Endothelial cell of umbilical vein (primary cell): Measurements from ENCODE around the gene HECTD1. TPM values are rescaled to one million over a fixed set of nuclear protein-coding genes. Genes with fewer than 3 reads are reported as not detected.

ENCODE experiments used
- BruUV-seq: library from RNA; stranded (reverse); fragments of 400-500 nt; replicated peaks from 2 replicates; lab custom pipeline; 2021; lab: Mats Ljungman, UMichigan
- CTCF ChIA-PET: fragments of 300-600, 350-600 bp; sonication (Branson Sonifier 250); formaldehyde crosslinking; loops from one replicate; lab custom pipeline; 2021; ENCODE audit warnings: antibody characterized with exemption, inconsistent platforms; lab: Charles Lee
- POLR2A ChIA-PET: fragments of 300-600, 350-600 bp; sonication (Branson Sonifier 250); formaldehyde crosslinking; loops from one replicate; lab custom pipeline; 2021; ENCODE audit warnings: antibody characterized with exemption, inconsistent platforms; lab: Charles Lee
- DNase-seq: peaks from one replicate; pipeline ENCODE4 v3.0.0-alpha.2; 2011; ENCODE audit warnings: low read depth, low spot score
- FAIRE-seq: peaks from 2 replicates; lab custom pipeline; 2011; peaks lifted over from hg19 to GRCh38; lab: Jason Lieb, UNC
- H2AFZ ChIP-seq: 2 replicates; pipeline ENCODE4 v1.6.0; 2012; ENCODE audit warnings: low read depth, low read length, control low read depth, inconsistent platforms
- H3K27ac ChIP-seq: 2 replicates; pipeline ENCODE4 v1.5.1; 2011; ENCODE audit warnings: low read depth, mild to moderate bottlenecking, control low read depth, low read length, moderate library complexity; ENCODE audit not compliant: insufficient read depth
- H3K27me3 ChIP-seq, 2 experiments: 2 replicates each; pipeline versions ENCODE4 v1.6.0 to v1.6.1; 2011; ENCODE audit warnings: low read length in 2 of 2, mixed read lengths in 1 of 2; ENCODE audit not compliant: control insufficient read depth in 2 of 2, insufficient read depth in 2 of 2
- H3K36me3 ChIP-seq, 2 experiments: 2 replicates in 1 of 2; 3 replicates in 1 of 2; pipeline ENCODE4 v1.5.1; 2011; ENCODE audit warnings: low read length in 2 of 2, mild to moderate bottlenecking in 1 of 2, moderate library complexity in 1 of 2; ENCODE audit not compliant: control insufficient read depth in 2 of 2, insufficient read depth in 2 of 2; ENCODE audit errors: extremely low read depth in 1 of 2
- H3K4me1 ChIP-seq: 3 replicates; pipeline ENCODE4 v1.5.1; 2011; ENCODE audit warnings: mild to moderate bottlenecking, low read length; ENCODE audit not compliant: control insufficient read depth, insufficient read depth; ENCODE audit errors: extremely low read depth
- H3K4me2 ChIP-seq: 2 replicates; pipeline ENCODE4 v1.6.1; 2011; ENCODE audit warnings: low read length, control low read depth, mixed read lengths; ENCODE audit not compliant: insufficient read depth
- H3K4me3 ChIP-seq, 3 experiments: fragments of 200-600 bp in 1 of 3; sonication (generic), shearing (Covaris generic) in 1 of 3; replicated peaks in 1 of 3; 2 replicates each; pipeline ENCODE4 v1.5.1; 2011 to 2016; ENCODE audit warnings: control low read depth in 3 of 3, low read length in 3 of 3, mild to moderate bottlenecking in 2 of 3, inconsistent platforms in 1 of 3, low read depth in 1 of 3, moderate library complexity in 1 of 3; ENCODE audit not compliant: insufficient read depth in 1 of 3
- H3K79me2 ChIP-seq: 2 replicates; pipeline ENCODE4 v1.6.0; 2012; ENCODE audit warnings: low read length, inconsistent platforms; ENCODE audit not compliant: control insufficient read depth, insufficient read depth
- H3K9ac ChIP-seq: replicated peaks from 2 replicates; pipeline ENCODE3; 2011; ENCODE audit warnings: low read length, control low read depth; ENCODE audit not compliant: insufficient read depth; ENCODE audit errors: extremely low read depth
- H3K9me1 ChIP-seq: replicated peaks from 3 replicates; pipeline ENCODE4 v1.6.0; 2011; ENCODE audit warnings: mild to moderate bottlenecking, low read length; ENCODE audit not compliant: control insufficient read depth, insufficient read depth; ENCODE audit errors: extremely low read depth
- H3K9me3 ChIP-seq: replicated peaks from 2 replicates; pipeline ENCODE4 v1.5.1; 2012; ENCODE audit warnings: low read length, inconsistent platforms; ENCODE audit not compliant: control insufficient read depth, insufficient read depth
- H4K20me1 ChIP-seq: replicated peaks from 2 replicates; pipeline ENCODE3; 2011; ENCODE audit warnings: mild to moderate bottlenecking, low read length; ENCODE audit not compliant: control insufficient read depth, insufficient read depth; ENCODE audit errors: extremely low read depth
- CTCF ChIP-seq, 2 donors: IDR thresholded peaks; 1 replicate in 1 of 2; 2 replicates in 1 of 2; pipeline ENCODE4 v1.5.1; 2011; ENCODE audit warnings: low read length in 2 of 2, mild to moderate bottlenecking in 2 of 2, moderate library complexity in 2 of 2, control low read depth in 1 of 2, inconsistent platforms in 1 of 2, low read depth in 1 of 2; ENCODE audit not compliant: insufficient read depth in 1 of 2; ENCODE audit errors: extremely low read depth in 1 of 2
- EZH2 ChIP-seq: IDR thresholded peaks from 2 replicates; pipeline ENCODE4 v1.6.1; 2012; ENCODE audit warnings: borderline replicate concordance, low read depth, mild to moderate bottlenecking, moderate library complexity, low read length, inconsistent platforms; ENCODE audit not compliant: severe bottlenecking
- FOS ChIP-seq: IDR thresholded peaks from 2 replicates; pipeline ENCODE4 v1.6.1; 2011; ENCODE audit warnings: mild to moderate bottlenecking, low read length, moderate library complexity, borderline replicate concordance; ENCODE audit not compliant: insufficient read depth
- GATA2 ChIP-seq: IDR thresholded peaks from 2 replicates; pipeline ENCODE4 v1.7.0; 2011; ENCODE audit warnings: low read depth, mild to moderate bottlenecking, moderate library complexity, mixed read lengths, low read length; ENCODE audit not compliant: insufficient read length, insufficient read depth
- JUN ChIP-seq: IDR thresholded peaks from 2 replicates; pipeline ENCODE4 v1.6.1; 2011; ENCODE audit warnings: borderline replicate concordance, low read depth; ENCODE audit not compliant: insufficient read length, insufficient read depth
- MAX ChIP-seq: IDR thresholded peaks from 2 replicates; pipeline ENCODE4 v1.6.1; 2011; ENCODE audit not compliant: insufficient read depth, insufficient read length
- MYC ChIP-seq: IDR thresholded peaks from one replicate; pipeline ENCODE4 v1.6.1; 2011; ENCODE audit warnings: mild to moderate bottlenecking, low read depth, low read length
- POLR2A ChIP-seq: IDR thresholded peaks from 2 replicates; pipeline ENCODE4 v1.6.1; 2012; ENCODE audit warnings: low read depth, mild to moderate bottlenecking, control low read depth, low read length
- POLR2AphosphoS5 ChIP-seq: IDR thresholded peaks from 2 replicates; pipeline ENCODE4 v1.6.1; 2012; ENCODE audit warnings: low read depth, mild to moderate bottlenecking, control low read depth, low read length, moderate library complexity; ENCODE audit not compliant: insufficient read depth
- dilution Hi-C: fragments of 300-500 bp; cut with MboI; formaldehyde crosslinking; loops from one replicate; pipeline ENCODE4 v1.15.0; 2019; ENCODE audit warnings: low sequenced_read_pairs; ENCODE audit not compliant: extremely low pct_ligation_motif_present
- intact Hi-C: fragments of 100-400 bp; cut with micrococcal nuclease; formaldehyde crosslinking; loops from one replicate; pipeline ENCODE4 v1.10.0; 2022
- polyA plus RNA-seq, 4 experiments: library from polyadenylated mRNA; depleted of rRNA in 3 of 4; stranded (reverse) in 3 of 4; unstranded in 1 of 4; fragments of >200 nt; gene quantifications; 2 replicates each; pipeline versions ENCODE4 v1.2.1 to v1.2.3, GENCODE V29; 2011 to 2012; ENCODE audit warnings: missing spikeins in 1 of 4
- total RNA-seq: library from RNA; stranded (reverse); gene quantifications from 2 replicates; pipeline ENCODE4 v1.2.3, GENCODE V29; 2021

Gene HECTD1
- total and polyA plus RNA-seq, 2 donors (not counting 3 experiments of a cell fraction or from before 2014, with no cell fraction given), result 67.9 to 181 TPM

GRCh38 chr14:31224808-31225207 lies 17.2 kb upstream of the HECTD1 start:
- POLR2A ChIA-PET, result no interaction called here
- BruUV-seq, result no TSS peak
- no peak overlapping the region for H3K4me2 ChIP-seq
- dilution Hi-C loops, result no loop called here
- no peak overlapping the region for H3K27ac ChIP-seq
- H4K20me1 ChIP-seq, result no peaks in the 10 kb centered on the region
- H3K36me3 ChIP-seq, result no peaks in the 10 kb centered on the region
- no peak overlapping the region for H2AFZ ChIP-seq
- H3K9me3 ChIP-seq, result no peaks in the 10 kb centered on the region
- H3K79me2 ChIP-seq, result no peaks in the 10 kb centered on the region
- H3K4me3 ChIP-seq, result no peak overlapping the region
- no peak for FAIRE-seq
- no peaks in the 10 kb centered on the region for H3K4me1 ChIP-seq
- no peaks in the 10 kb centered on the region for H3K9me1 ChIP-seq
- CTCF ChIA-PET, result interaction anchor here (0.8 kb wide), 1 partner anchor 17 kb away, joined by 3 read pairs; no protein-coding TSS in a partner anchor
- DNase-seq, result no peak
- TF ChIP-seq JUN (no peak), EZH2 (no peak), GATA2 (no peak), MYC (no peak), POLR2AphosphoS5 (no peak), CTCF (IDR thresholded peaks at IDR 0.05; ENCODE audit: extremely low read depth in 1 of 2, insufficient read depth in 1 of 2, low read depth in 1 of 2, low read length in 2 of 2) (no peak), POLR2A (no peak), MAX (no peak), FOS (no peak)
- intact Hi-C loops, result no loop called here
- no peak overlapping the region for H3K9ac ChIP-seq
- H3K27me3 ChIP-seq, result no peaks in the 10 kb centered on the region
